Transverse colon (tissue), 4 donors: ENCODE data around the gene SREBF2. TPM values are rescaled to one million over a fixed set of nuclear protein-coding genes. Genes with fewer than 3 reads are reported as not detected.
A peak's percentile ranks its signal among the peaks of the same experiment; 100 is the strongest.

Source experiments
- DNase-seq: peaks from one replicate; pipeline ENCODE4 v3.0.0-alpha.2; 2019
- H3K27ac ChIP-seq, 4 donors: fragments of 200-600 bp; sonication (generic); 2 replicates each; pipeline ENCODE4 v1.5.1; 2016 to 2018; ENCODE audit warnings: inconsistent platforms in 4 of 4
- H3K27me3 ChIP-seq: fragments of 200-600 bp; sonication (generic); 2 replicates; pipeline ENCODE4 v1.5.1; 2017; ENCODE audit warnings: inconsistent platforms
- H3K36me3 ChIP-seq, 4 donors: fragments of 200-600 bp; sonication (generic); 2 replicates each; pipeline ENCODE4 v1.5.1; 2017 to 2019; ENCODE audit warnings: inconsistent platforms in 4 of 4
- H3K4me1 ChIP-seq, 4 donors: fragments of 200-600 bp; sonication (generic); 2 replicates each; pipeline ENCODE4 v1.5.1; 2017 to 2020; ENCODE audit warnings: inconsistent platforms in 4 of 4
- H3K4me3 ChIP-seq, 4 donors: fragments of 200-600 bp; sonication (generic); 1 replicate in 1 of 4; 2 replicates in 3 of 4; pipeline versions ENCODE4 v1.5.1 to v1.6.1; 2017 to 2019; ENCODE audit warnings: inconsistent platforms in 4 of 4
- H3K9me3 ChIP-seq, 2 donors: fragments of 200-600 bp; sonication (generic); 2 replicates each; pipeline ENCODE4 v1.5.1; 2017 to 2019; ENCODE audit warnings: inconsistent platforms in 2 of 2
- CTCF ChIP-seq, 5 experiments: fragments of 200-600 bp in 3 of 5; fragments of 450-650 bp in 2 of 5; sonication (generic) in 3 of 5; IDR thresholded peaks; 1 replicate in 2 of 5; 2 replicates in 3 of 5; pipeline ENCODE4 v1.5.1; 2016 to 2017; ENCODE audit warnings: antibody characterized with exemption in 5 of 5, inconsistent platforms in 3 of 5, mild to moderate bottlenecking in 2 of 5, moderate library complexity in 1 of 5
- EP300 ChIP-seq: sonication (generic); formaldehyde crosslinking; IDR thresholded peaks from one replicate; pipeline ENCODE4 v1.6.1; 2017; ENCODE audit warnings: antibody characterized with exemption, low read depth
- POLR2A ChIP-seq: fragments of 450-650 bp; IDR thresholded peaks from one replicate; pipeline ENCODE4 v1.6.1; 2016; ENCODE audit warnings: antibody characterized with exemption, mild to moderate bottlenecking, moderate library complexity
- POLR2AphosphoS5 ChIP-seq, 3 donors: sonication (generic); formaldehyde crosslinking; IDR thresholded peaks; one replicate each; pipeline ENCODE4 v1.6.1; 2016; ENCODE audit warnings: antibody characterized with exemption in 3 of 3
- WGBS, 2 donors: methylation state at CpG; one replicate each; pipeline ENCODE4 v1.1.5; 2018; ENCODE audit warnings: low coverage in 1 of 2; 5-methylcytosine and 5-hydroxymethylcytosine counted together
- in situ Hi-C, 4 donors: fragments of 200-750 bp; cut with MboI; loops; one replicate each; pipeline versions ENCODE4 v1.15.0 to v1.15.1; 2017; ENCODE audit warnings: low sequenced_read_pairs in 3 of 4, low pct_ligation_motif_present in 1 of 4, low pct_unique_long_range_greater_than_20kb in 1 of 4
- intact Hi-C: fragments of 100-400 bp; cut with DNase I; formaldehyde crosslinking; loops from one replicate; pipeline ENCODE4 v1.15.1; 2023; ENCODE audit warnings: low total_unique reads
- total RNA-seq, 4 donors: library from RNA; depleted of rRNA; stranded (reverse); fragments of >200 nt; gene quantifications; one replicate each; pipeline ENCODE4 v1.1.0, GENCODE V29; 2016

SREBF2 gene
- total RNA-seq, 4 donors from 2014 or later: 156 to 252 (median 166) TPM

- Histone ChIP-seq H3K27ac (no peak overlapping the region), H3K9me3 (no peaks in the 10 kb centered on the region), H3K27me3 (no peaks in the 10 kb centered on the region), H3K4me1 (peaks cover 0 to 11% (median 2%) of the 10 kb centered on the region in 4 donors), H3K36me3 (no peaks in the 10 kb centered on the region), H3K4me3 (no peak overlapping the region)
- in situ Hi-C loops (loop anchor here in 3 of 4 donors (10.0 to 25.0 kb wide), 2 partner anchors 117 to 124 kb away; partner anchors contain the start of genes CENPM (in 3 of the 3) and TNFRSF13C (in 1 of the 3)), intact Hi-C loops (loop anchor here (10.0 kb wide), 1 partner anchor 124 kb away; the partner anchor contains the start of gene CENPM)
- WGBS, 2 donors: 83 to 86% methylated on average over 2 to 5 of the region's 5 CpGs
- no peak for DNase-seq
- TF ChIP-seq POLR2A (no peak), CTCF (IDR thresholded peaks at IDR 0.05) (no peak), EP300 (no peak), POLR2AphosphoS5 (IDR thresholded peaks at IDR 0.05) (no peak)
These were observed 12.5 kb upstream of the SREBF2 start for GRCh38 chr22:41820447-41820846.

GRCh38 chr22:41821471-41822316 lies 11.2 kb upstream of the SREBF2 start:
- Histone ChIP-seq H3K9me3 (no peaks in the 10 kb centered on the region), H3K4me1 (peaks cover 9 to 23% (median 13%) of the 10 kb centered on the region in 4 donors), H3K27me3 (no peaks in the 10 kb centered on the region), H3K27ac (no peak overlapping the region), H3K4me3 (no peak overlapping the region), H3K36me3 (no peaks in the 10 kb centered on the region)
- TF ChIP-seq POLR2AphosphoS5 (IDR thresholded peaks at IDR 0.05) (no peak), EP300 (no peak), POLR2A (no peak), CTCF (IDR thresholded peaks at IDR 0.05) (no peak)
- 87 to 90% methylated on average over 2 to 12 of the region's 12 CpGs for WGBS, 2 donors
- intact Hi-C loops: loop anchor here (10.0 kb wide), 1 partner anchor 123 kb away; the partner anchor contains the start of gene CENPM
- no peak for DNase-seq
- in situ Hi-C loops: loop anchor here in 3 of 4 donors (10.0 to 25.0 kb wide), 2 partner anchors 116 to 123 kb away; partner anchors contain the start of genes CENPM (in 3 of the 3) and TNFRSF13C (in 1 of the 3)

- peak overlapping the region in 1 of 4 donors; percentile 36 for H3K27ac ChIP-seq
- H3K9me3 ChIP-seq: no peaks in the 10 kb centered on the region
- H3K36me3 ChIP-seq: no peaks in the 10 kb centered on the region
- DNase-seq: no peak
- H3K4me1 ChIP-seq: peaks cover 9 to 30% (median 21%) of the 10 kb centered on the region in 4 donors
- in situ Hi-C loops (loop anchor here in 3 of 4 donors (10.0 to 25.0 kb wide), 2 partner anchors 115 to 122 kb away; partner anchors contain the start of genes CENPM (in 3 of the 3) and TNFRSF13C (in 1 of the 3)), intact Hi-C loops (loop anchor here (10.0 kb wide), 1 partner anchor 122 kb away; the partner anchor contains the start of gene CENPM)
- no peak overlapping the region for H3K4me3 ChIP-seq
- TF ChIP-seq CTCF (IDR thresholded peaks at IDR 0.05) (peak; percentile 46 to 87 (median 59)), POLR2A (no peak), POLR2AphosphoS5 (IDR thresholded peaks at IDR 0.05) (peak in 1 of 3 donors; percentile 17)
- no peaks in the 10 kb centered on the region for H3K27me3 ChIP-seq
- WGBS, 2 donors: 76 to 83% methylated on average over 1 to 3 of the region's 3 CpGs
These were observed 10.4 kb upstream of the SREBF2 start for GRCh38 chr22:41822317-41823057.
